NCI-H1048 (cell line): ENCODE results near the gene UGCG.
"Not testable (repeated sequence)": the region's sequence is repeated elsewhere in the genome, so short reads cannot be mapped to it uniquely, and the experiment has no call there.

Experiments
- DNase-seq: peaks from one replicate; lab custom pipeline; 2025; lab: John Stamatoyannopoulos, UW

The UGCG gene

GRCh38 chr9:111920531-111920930 lies 23.9 kb downstream of the UGCG start:
- DNase-seq = no peak

GRCh38 chr9:111922324-111923013 lies 25.9 kb downstream of the UGCG start:
- no peak for DNase-seq

- no peak for DNase-seq
Observed at GRCh38 chr9:111924281-111924680, 27.7 kb downstream of the UGCG start.

GRCh38 chr9:111925017-111925770 lies 28.6 kb downstream of the UGCG start:
- DNase-seq = no peak

- no peak for DNase-seq
Observed at GRCh38 chr9:111925784-111926183, 29.2 kb downstream of the UGCG start.

- DNase-seq = no peak
Observed at GRCh38 chr9:111926421-111926875, 29.8 kb downstream of the UGCG start.

GRCh38 chr9:111928359-111928720 lies 31.7 kb downstream of the UGCG start:
- no peak for DNase-seq

- no peak for DNase-seq
Observed at GRCh38 chr9:111934747-111935146, 38.1 kb downstream of the UGCG start.

GRCh38 chr9:111936391-111936790 lies 39.8 kb downstream of the UGCG start:
- no peak for DNase-seq

- no peak for DNase-seq
Observed at GRCh38 chr9:111937301-111937700, 40.7 kb downstream of the UGCG start.

- no peak for DNase-seq
Observed at GRCh38 chr9:111937781-111938426, 41.3 kb downstream of the UGCG start.

GRCh38 chr9:111938427-111938800 lies 41.8 kb downstream of the UGCG start:
- no peak for DNase-seq

GRCh38 chr9:111939322-111939721 lies 42.7 kb downstream of the UGCG start:
- DNase-seq = no peak

- no peak for DNase-seq
Observed at GRCh38 chr9:111940697-111941096, 44.1 kb downstream of the UGCG start.

GRCh38 chr9:111943200-111943599 lies 46.6 kb downstream of the UGCG start:
- DNase-seq = no peak

- DNase-seq = no peak
Observed at GRCh38 chr9:111943746-111944145, 47.1 kb downstream of the UGCG start.

GRCh38 chr9:111944241-111944866 lies 47.7 kb downstream of the UGCG start:
- no peak for DNase-seq

GRCh38 chr9:111945216-111945615 lies 48.6 kb downstream of the UGCG start:
- no peak for DNase-seq

- DNase-seq = not testable (repeated sequence)
Observed at GRCh38 chr9:111948109-111948508, 51.5 kb downstream of the UGCG start.

- DNase-seq = no peak
Observed at GRCh38 chr9:111948951-111949350, 52.3 kb downstream of the UGCG start.

- DNase-seq = no peak
Observed at GRCh38 chr9:111949919-111950318, 53.3 kb downstream of the UGCG start.

- DNase-seq = no peak
Observed at GRCh38 chr9:111952559-111952958, 55.9 kb downstream of the UGCG start.

GRCh38 chr9:111953444-111953843 lies 56.8 kb downstream of the UGCG start:
- no peak for DNase-seq
